Glutamatergic neuron (in vitro differentiated cells): Measurements from ENCODE around the gene FILIP1L. TPM values are rescaled to one million over a fixed set of nuclear protein-coding genes. Genes with fewer than 3 reads are reported as not detected.

Experiments
- DNase-seq: peaks from one replicate; pipeline ENCODE4 v3.0.0; 2022
- H3K27ac Mint-ChIP-seq: one replicate; pipeline ENCODE4 v1.8.0; 2020; ENCODE audit warnings: mild to moderate bottlenecking, mixed read lengths, inconsistent platforms; ENCODE audit not compliant: unreplicated experiment
- H3K27me3 Mint-ChIP-seq: one replicate; pipeline ENCODE4 v1.8.0; 2020; ENCODE audit warnings: mild to moderate bottlenecking, moderate library complexity, mixed read lengths, inconsistent platforms; ENCODE audit not compliant: unreplicated experiment
- H3K36me3 Mint-ChIP-seq: one replicate; pipeline ENCODE4 v1.8.0; 2020; ENCODE audit warnings: mild to moderate bottlenecking, mixed read lengths, inconsistent platforms; ENCODE audit not compliant: unreplicated experiment
- H3K4me1 Mint-ChIP-seq: one replicate; pipeline ENCODE4 v1.8.0; 2020; ENCODE audit warnings: mild to moderate bottlenecking, low read depth, mixed read lengths, inconsistent platforms; ENCODE audit not compliant: unreplicated experiment
- H3K4me3 Mint-ChIP-seq: one replicate; pipeline ENCODE4 v1.8.0; 2020; ENCODE audit warnings: mild to moderate bottlenecking, mixed read lengths, inconsistent platforms; ENCODE audit not compliant: unreplicated experiment
- H3K9me3 Mint-ChIP-seq: one replicate; pipeline ENCODE4 v1.8.0; 2020; ENCODE audit warnings: mild to moderate bottlenecking, moderate library complexity, mixed read lengths, inconsistent platforms; ENCODE audit not compliant: unreplicated experiment
- CTCF ChIP-seq: fragments of 200-600 bp; sonication (generic); IDR thresholded peaks from one replicate; pipeline ENCODE4 v1.5.0; 2021; ENCODE audit not compliant: partially characterized antibody, unreplicated experiment
- total RNA-seq: library from RNA; stranded (reverse); fragmentation: NEBNext Ultra II Directional; extraction: Animal tissue kit (Norgen Biotek cat#: 25700); gene quantifications from one replicate; pipeline ENCODE4 v1.2.1, GENCODE V29; 2021; ENCODE audit not compliant: unreplicated experiment

The FILIP1L gene
- total RNA-seq, 1 donor from 2014 or later, result 4.3 TPM

GRCh38 chr3:99933971-99934750 lies 180.1 kb downstream of the FILIP1L start:
- Mint-ChIP-seq H3K27ac (no peak overlapping the region), H3K4me3 (no peak overlapping the region), H3K27me3 (peaks cover 2% of the 10 kb centered on the region), H3K4me1 (peaks cover 5% of the 10 kb centered on the region), H3K9me3 (no peaks in the 10 kb centered on the region), H3K36me3 (no peaks in the 10 kb centered on the region)
- DNase-seq, result no peak
- no peak for TF ChIP-seq CTCF

GRCh38 chr3:99931059-99931458 lies 183.2 kb downstream of the FILIP1L start:
- DNase-seq, result no peak
- Mint-ChIP-seq H3K9me3 (no peaks in the 10 kb centered on the region), H3K27ac (no peak overlapping the region), H3K4me3 (no peak overlapping the region), H3K36me3 (no peaks in the 10 kb centered on the region), H3K27me3 (no peaks in the 10 kb centered on the region), H3K4me1 (peaks cover 11% of the 10 kb centered on the region)
- no peak for TF ChIP-seq CTCF

- no peak for DNase-seq
- Mint-ChIP-seq H3K4me1 (peaks cover 10% of the 10 kb centered on the region), H3K4me3 (no peak overlapping the region), H3K36me3 (no peaks in the 10 kb centered on the region), H3K9me3 (no peaks in the 10 kb centered on the region), H3K27me3 (no peaks in the 10 kb centered on the region), H3K27ac (no peak overlapping the region)
- no peak for TF ChIP-seq CTCF
Observed at GRCh38 chr3:99929745-99930139, 184.6 kb downstream of the FILIP1L start.

GRCh38 chr3:99928771-99929744 lies 185.2 kb downstream of the FILIP1L start:
- Mint-ChIP-seq H3K4me1 (peaks cover 10% of the 10 kb centered on the region), H3K27ac (no peak overlapping the region), H3K27me3 (no peaks in the 10 kb centered on the region), H3K4me3 (no peak overlapping the region), H3K36me3 (no peaks in the 10 kb centered on the region), H3K9me3 (no peaks in the 10 kb centered on the region)
- DNase-seq, result no peak
- no peak for TF ChIP-seq CTCF
